ENCODE results near the gene CACNG6.
"Not testable (repeated sequence)": the region's sequence is repeated elsewhere in the genome, so short reads cannot be mapped to it uniquely, and the experiment has no call there.

CACNG6 gene

GRCh38 chr19:54011507-54012211, 20.2 kb downstream of the CACNG6 start:
- no peak for DNase-seq (ENCODE audit: low spot score in 2 of 2)
- Mint-ChIP-seq H3K27ac (no peak overlapping the region), H3K9me3 (no peaks in the 10 kb centered on the region), H3K4me1 (peaks cover 10% of the 10 kb centered on the region), H3K36me3 (no peaks in the 10 kb centered on the region), H3K4me3 (no peak overlapping the region)
- no peak for ATAC-seq

GRCh38 chr19:54013866-54014265, 22.4 kb downstream of the CACNG6 start:
- ATAC-seq: no peak
- H3K36me3 Mint-ChIP-seq: no peaks in the 10 kb centered on the region
- no peak overlapping the region for H3K27ac Mint-ChIP-seq
- DNase-seq (ENCODE audit: low spot score in 2 of 2): no peak
- no peak overlapping the region for H3K4me3 Mint-ChIP-seq
- peaks cover 5% of the 10 kb centered on the region for H3K4me1 Mint-ChIP-seq
- H3K9me3 Mint-ChIP-seq: no peaks in the 10 kb centered on the region

- ATAC-seq (no peak), DNase-seq (ENCODE audit: low spot score in 2 of 2) (no peak)
- Mint-ChIP-seq H3K9me3 (no peaks in the 10 kb centered on the region), H3K4me1 (peaks cover 5% of the 10 kb centered on the region), H3K27ac (no peak overlapping the region), H3K36me3 (no peaks in the 10 kb centered on the region), H3K4me3 (no peak overlapping the region)
Observed at GRCh38 chr19:54014920-54015560, 23.6 kb downstream of the CACNG6 start.

GRCh38 chr19:54017261-54017660, 25.8 kb downstream of the CACNG6 start:
- no peak overlapping the region for H3K27ac Mint-ChIP-seq
- H3K4me1 Mint-ChIP-seq: peaks cover 19% of the 10 kb centered on the region
- DNase-seq (ENCODE audit: low spot score in 2 of 2) (no peak), ATAC-seq (no peak)
- H3K9me3 Mint-ChIP-seq: no peaks in the 10 kb centered on the region
- no peak overlapping the region for H3K4me3 Mint-ChIP-seq
- H3K36me3 Mint-ChIP-seq: no peaks in the 10 kb centered on the region

- Mint-ChIP-seq H3K4me3 (no peak overlapping the region), H3K36me3 (no peaks in the 10 kb centered on the region), H3K4me1 (peaks cover 15% of the 10 kb centered on the region), H3K27ac (peak overlapping the region; percentile 37), H3K9me3 (no peaks in the 10 kb centered on the region)
- DNase-seq (ENCODE audit: low spot score in 2 of 2) (no peak), ATAC-seq (no peak)
Observed at GRCh38 chr19:54021363-54021762, 29.9 kb downstream of the CACNG6 start.

- DNase-seq (ENCODE audit: low spot score in 2 of 2) (no peak), ATAC-seq (no peak)
- Mint-ChIP-seq H3K4me1 (peaks cover 15% of the 10 kb centered on the region), H3K9me3 (no peaks in the 10 kb centered on the region), H3K4me3 (no peak overlapping the region), H3K36me3 (no peaks in the 10 kb centered on the region), H3K27ac (no peak overlapping the region)
Observed at GRCh38 chr19:54021932-54022331, 30.5 kb downstream of the CACNG6 start.

GRCh38 chr19:54023191-54023590, 31.8 kb downstream of the CACNG6 start:
- Mint-ChIP-seq H3K4me3 (no peak overlapping the region), H3K36me3 (no peaks in the 10 kb centered on the region), H3K4me1 (peaks cover 15% of the 10 kb centered on the region), H3K27ac (no peak overlapping the region), H3K9me3 (no peaks in the 10 kb centered on the region)
- DNase-seq (ENCODE audit: low spot score in 2 of 2) (no peak), ATAC-seq (no peak)

- Mint-ChIP-seq H3K4me3 (no peak overlapping the region), H3K36me3 (no peaks in the 10 kb centered on the region), H3K4me1 (peaks cover 15% of the 10 kb centered on the region), H3K27ac (no peak overlapping the region), H3K9me3 (no peaks in the 10 kb centered on the region)
- ATAC-seq (no peak), DNase-seq (ENCODE audit: low spot score in 2 of 2) (no peak)
Observed at GRCh38 chr19:54024660-54025059, 33.2 kb downstream of the CACNG6 start.

- H3K4me1 Mint-ChIP-seq: peaks cover 7% of the 10 kb centered on the region
- no peak overlapping the region for H3K4me3 Mint-ChIP-seq
- H3K9me3 Mint-ChIP-seq: no peaks in the 10 kb centered on the region
- no peak overlapping the region for H3K27ac Mint-ChIP-seq
- H3K36me3 Mint-ChIP-seq: no peaks in the 10 kb centered on the region
- DNase-seq (ENCODE audit: low spot score in 2 of 2) (no peak), ATAC-seq (no peak)
Observed at GRCh38 chr19:54026656-54027055, 35.2 kb downstream of the CACNG6 start.

- no peaks in the 10 kb centered on the region for H3K36me3 Mint-ChIP-seq
- H3K27ac Mint-ChIP-seq: no peak overlapping the region
- ATAC-seq: no peak
- no peak overlapping the region for H3K4me3 Mint-ChIP-seq
- H3K4me1 Mint-ChIP-seq: peaks cover 6% of the 10 kb centered on the region
- no peaks in the 10 kb centered on the region for H3K9me3 Mint-ChIP-seq
- no peak for DNase-seq (ENCODE audit: low spot score in 2 of 2)
Observed at GRCh38 chr19:54029301-54029700, 37.9 kb downstream of the CACNG6 start.

- Mint-ChIP-seq H3K9me3 (no peaks in the 10 kb centered on the region), H3K4me3 (no peak overlapping the region), H3K36me3 (no peaks in the 10 kb centered on the region), H3K27ac (no peak overlapping the region), H3K4me1 (peaks cover 6% of the 10 kb centered on the region)
- DNase-seq (ENCODE audit: low spot score in 2 of 2): peak; percentile 21 to 64
- ATAC-seq: no peak
Observed at GRCh38 chr19:54029930-54030490, 38.6 kb downstream of the CACNG6 start.

GRCh38 chr19:54030895-54031586, 39.6 kb downstream of the CACNG6 start:
- no peak for DNase-seq (ENCODE audit: low spot score in 2 of 2)
- ATAC-seq: no peak
- H3K4me1 Mint-ChIP-seq: peaks cover 6% of the 10 kb centered on the region
- no peak overlapping the region for H3K4me3 Mint-ChIP-seq
- no peaks in the 10 kb centered on the region for H3K9me3 Mint-ChIP-seq
- no peak overlapping the region for H3K27ac Mint-ChIP-seq
- H3K36me3 Mint-ChIP-seq: no peaks in the 10 kb centered on the region

- Mint-ChIP-seq H3K27ac (no peak overlapping the region), H3K4me3 (no peak overlapping the region), H3K4me1 (no peaks in the 10 kb centered on the region), H3K36me3 (no peaks in the 10 kb centered on the region), H3K9me3 (no peaks in the 10 kb centered on the region)
- DNase-seq (ENCODE audit: low spot score in 2 of 2) (no peak), ATAC-seq (no peak)
Observed at GRCh38 chr19:54035215-54036178, 44.1 kb downstream of the CACNG6 start.

GRCh38 chr19:54036542-54036941, 45.1 kb downstream of the CACNG6 start:
- H3K9me3 Mint-ChIP-seq; ATAC-seq; H3K4me3 Mint-ChIP-seq; H3K27ac Mint-ChIP-seq; DNase-seq (ENCODE audit: low spot score in 2 of 2); H3K4me1 Mint-ChIP-seq; H3K36me3 Mint-ChIP-seq: not testable (repeated sequence)

GRCh38 chr19:54040003-54040402, 48.6 kb downstream of the CACNG6 start:
- H3K4me1 Mint-ChIP-seq: no peaks in the 10 kb centered on the region
- H3K27ac Mint-ChIP-seq: no peak overlapping the region
- H3K4me3 Mint-ChIP-seq: no peak overlapping the region
- no peaks in the 10 kb centered on the region for H3K36me3 Mint-ChIP-seq
- H3K9me3 Mint-ChIP-seq: no peaks in the 10 kb centered on the region
- DNase-seq (ENCODE audit: low spot score in 2 of 2): no peak
- ATAC-seq: no peak

All from stimulated activated effector memory CD8-positive, alpha-beta T cell treated with anti-CD3 and anti-CD28 coated beads, Interleukin-12 subunit alpha, Interleukin-12 subunit beta, amount 100 ng/mL, for 72 hours (primary cell).